Neural cell (in vitro differentiated cells): ENCODE data around the gene PTK6.

Experiments used
- CTCF ChIP-seq: fragments of 450-650 bp; IDR thresholded peaks from 2 replicates; pipeline ENCODE4 v1.5.1; 2014; ENCODE audit warnings: antibody characterized with exemption, mild to moderate bottlenecking, moderate library complexity; ENCODE audit not compliant: poor library complexity, severe bottlenecking
- EZH2 ChIP-seq: fragments of 200-600, 300-800 bp; shearing (Covaris generic), sonication (generic); IDR thresholded peaks from 2 replicates; pipeline ENCODE4 v1.6.1; 2014; ENCODE audit warnings: antibody characterized with exemption, low read length, borderline replicate concordance, mild to moderate bottlenecking; ENCODE audit not compliant: insufficient read depth, poor library complexity, severe bottlenecking
- RAD21 ChIP-seq: fragments of 450-650 bp; conservative IDR thresholded peaks from 2 replicates; pipeline ENCODE4 v1.6.1; 2014; ENCODE audit warnings: antibody characterized with exemption, mild to moderate bottlenecking, moderate library complexity

DNA sequence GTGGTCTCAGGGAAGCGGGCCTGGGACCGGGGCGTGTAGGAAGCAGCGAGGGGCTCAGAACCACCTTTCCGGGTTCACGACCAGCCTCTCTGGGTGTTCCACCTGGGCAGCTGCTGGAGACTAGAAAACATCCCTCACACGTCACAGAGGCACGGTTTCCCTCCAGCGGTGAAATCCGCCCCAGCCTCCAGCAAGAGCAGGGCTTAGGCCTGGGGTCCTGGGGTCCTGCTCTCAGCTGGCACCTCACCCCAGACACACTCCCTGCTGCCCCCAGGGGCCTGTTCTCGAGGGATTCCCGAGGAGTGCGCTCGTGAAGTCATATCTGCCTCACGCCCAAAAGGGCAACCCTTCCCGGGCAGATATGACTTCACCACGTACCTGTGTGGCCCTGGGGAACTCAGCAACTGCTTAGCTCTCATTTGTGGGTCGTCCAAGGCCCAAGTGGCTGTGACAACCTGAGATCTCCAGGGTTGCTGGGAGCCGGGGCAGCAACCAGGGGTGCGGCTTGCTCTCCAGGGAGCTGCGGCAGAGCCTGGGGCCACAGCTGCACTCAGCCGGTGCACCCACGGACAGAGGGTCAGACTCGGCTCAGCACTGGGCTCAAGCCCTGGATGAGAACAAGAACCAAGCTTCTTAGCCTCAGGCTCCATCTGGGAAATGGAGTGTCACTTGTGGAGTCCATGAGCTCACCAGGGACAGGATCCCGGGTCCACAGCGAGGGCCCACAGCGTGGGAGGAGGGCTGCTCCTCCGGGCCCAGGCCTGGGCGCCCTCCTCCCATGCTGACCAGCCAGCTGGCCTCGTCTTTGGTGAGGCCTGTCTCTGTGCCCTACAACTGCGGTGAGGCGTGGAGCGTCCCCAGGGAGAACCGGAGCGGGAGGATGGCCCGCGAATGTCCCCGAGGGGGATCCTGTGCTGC, 17.4 kb upstream of the PTK6 start:
- TF ChIP-seq CTCF (no peak), EZH2 (no peak), RAD21 (no peak)
